GM18861 (cell line): ENCODE data around the gene TAS1R1.

ENCODE experiments used
- ATAC-seq: cut with Tn5 transposase; IDR thresholded peaks from one replicate; pipeline ENCODE4 v1.9.1; 2021; ENCODE audit not compliant: unreplicated experiment

TAS1R1 gene

GRCh38 chr1:6628971-6629479 lies 73.9 kb downstream of the TAS1R1 start:
- no peak for ATAC-seq
